ENCODE results near the gene LYPD3. TPM values are rescaled to one million over a fixed set of nuclear protein-coding genes. Genes with fewer than 3 reads are reported as not detected.

The LYPD3 gene
- total RNA-seq, 4 donors from 2014 or later: 185 to 612 (median 483) TPM

DNA sequence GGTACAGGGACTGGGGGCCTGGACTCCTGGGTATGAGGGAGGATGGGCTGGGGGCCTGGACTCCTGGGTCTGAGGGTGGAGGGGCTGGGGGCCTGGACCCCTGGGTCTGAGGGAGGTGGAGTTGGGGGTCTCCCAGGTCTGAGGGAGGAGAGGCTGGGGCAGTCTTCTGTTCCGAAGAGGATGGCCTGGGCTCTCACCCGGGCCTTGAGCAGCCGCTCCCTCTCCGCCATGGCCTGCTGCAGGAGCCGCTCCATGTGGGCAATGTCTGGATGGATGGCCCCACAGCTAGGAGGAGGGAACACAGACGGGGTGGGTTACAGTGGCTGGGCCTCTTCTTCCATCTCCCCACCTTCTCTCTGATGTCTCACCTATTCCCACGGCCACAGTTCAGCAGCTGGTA lies 21.0 kb upstream of the LYPD3 start:
- H3K4me1 ChIP-seq: no peaks in the 10 kb centered on the region
- DNase-seq (ENCODE audit: low spot score in 2 of 2): no peak
- no peaks in the 10 kb centered on the region for H3K27me3 ChIP-seq
- no peak overlapping the region for H3K4me3 ChIP-seq
- H3K9me3 ChIP-seq: no peaks in the 10 kb centered on the region
- H3K36me3 ChIP-seq: peaks cover 9% of the 10 kb centered on the region
- TF ChIP-seq EP300 (IDR thresholded peaks at IDR 0.05) (no peak), POLR2A (IDR thresholded peaks at IDR 0.05) (no peak), POLR2AphosphoS5 (IDR thresholded peaks at IDR 0.05) (no peak)
- TF ChIP-seq, protein P1, sequence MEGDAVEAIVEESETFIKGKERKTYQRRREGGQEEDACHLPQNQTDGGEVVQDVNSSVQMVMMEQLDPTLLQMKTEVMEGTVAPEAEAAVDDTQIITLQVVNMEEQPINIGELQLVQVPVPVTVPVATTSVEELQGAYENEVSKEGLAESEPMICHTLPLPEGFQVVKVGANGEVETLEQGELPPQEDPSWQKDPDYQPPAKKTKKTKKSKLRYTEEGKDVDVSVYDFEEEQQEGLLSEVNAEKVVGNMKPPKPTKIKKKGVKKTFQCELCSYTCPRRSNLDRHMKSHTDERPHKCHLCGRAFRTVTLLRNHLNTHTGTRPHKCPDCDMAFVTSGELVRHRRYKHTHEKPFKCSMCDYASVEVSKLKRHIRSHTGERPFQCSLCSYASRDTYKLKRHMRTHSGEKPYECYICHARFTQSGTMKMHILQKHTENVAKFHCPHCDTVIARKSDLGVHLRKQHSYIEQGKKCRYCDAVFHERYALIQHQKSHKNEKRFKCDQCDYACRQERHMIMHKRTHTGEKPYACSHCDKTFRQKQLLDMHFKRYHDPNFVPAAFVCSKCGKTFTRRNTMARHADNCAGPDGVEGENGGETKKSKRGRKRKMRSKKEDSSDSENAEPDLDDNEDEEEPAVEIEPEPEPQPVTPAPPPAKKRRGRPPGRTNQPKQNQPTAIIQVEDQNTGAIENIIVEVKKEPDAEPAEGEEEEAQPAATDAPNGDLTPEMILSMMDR (IDR thresholded peaks at IDR 0.05): no peak
- H3K27ac ChIP-seq: no peak overlapping the region
- WGBS: 98% methylated on average over 7 of the region's 7 CpGs

DNA sequence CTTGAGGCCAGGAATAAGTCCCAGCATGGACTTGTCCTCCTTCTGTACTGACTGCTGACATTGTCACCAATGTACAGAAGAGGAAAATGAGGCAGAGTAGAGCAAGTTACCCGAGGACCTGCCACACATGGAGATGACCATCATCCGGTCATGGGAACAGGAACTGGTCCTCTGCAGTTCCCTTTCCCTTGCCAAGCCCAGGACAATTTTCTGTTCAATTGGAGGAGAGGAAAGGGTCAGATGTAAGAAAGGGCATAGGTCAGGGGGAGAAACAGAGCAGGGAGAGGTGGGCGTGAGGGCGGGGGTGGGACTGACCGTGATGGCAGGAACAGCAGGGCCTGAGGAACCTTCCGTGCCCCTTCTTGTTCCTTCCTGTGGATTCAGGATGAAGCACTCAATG lies 20.5 kb upstream of the LYPD3 start:
- DNase-seq (ENCODE audit: low spot score in 2 of 2): no peak
- H3K27me3 ChIP-seq: no peaks in the 10 kb centered on the region
- H3K4me3 ChIP-seq: no peak overlapping the region
- H3K9me3 ChIP-seq: no peaks in the 10 kb centered on the region
- WGBS: 75% methylated on average over 6 of the region's 6 CpGs
- H3K36me3 ChIP-seq: peaks cover 9% of the 10 kb centered on the region
- TF ChIP-seq POLR2AphosphoS5 (IDR thresholded peaks at IDR 0.05) (no peak), EP300 (IDR thresholded peaks at IDR 0.05) (no peak), POLR2A (IDR thresholded peaks at IDR 0.05) (no peak)
- TF ChIP-seq, protein P1 (IDR thresholded peaks at IDR 0.05): no peak
- H3K4me1 ChIP-seq: no peaks in the 10 kb centered on the region
- H3K27ac ChIP-seq: no peak overlapping the region

DNA sequence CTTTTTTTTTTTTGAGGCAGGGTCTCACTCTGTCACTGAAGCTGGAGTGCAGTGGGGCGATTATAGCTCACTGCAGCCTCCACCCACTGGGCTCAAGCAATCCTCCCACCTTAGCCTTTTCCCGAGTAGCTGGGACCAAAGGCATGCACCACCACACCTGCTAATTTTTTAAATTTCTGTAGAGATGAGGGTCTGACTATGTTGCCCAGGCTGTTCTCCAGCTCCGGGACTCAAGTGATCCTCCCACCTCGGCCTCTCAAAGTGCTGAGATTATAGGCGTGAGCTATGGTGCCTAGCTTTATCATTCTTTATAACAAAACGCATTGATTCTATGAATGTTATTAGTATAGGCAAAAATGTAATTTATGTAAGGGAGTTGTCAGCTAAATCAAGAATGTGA lies 17.9 kb upstream of the LYPD3 start:
- Histone ChIP-seq H3K4me3 (no peak overlapping the region), H3K9me3 (no peaks in the 10 kb centered on the region), H3K27ac (no peak overlapping the region), H3K27me3 (no peaks in the 10 kb centered on the region), H3K4me1 (no peaks in the 10 kb centered on the region), H3K36me3 (peaks cover 8% of the 10 kb centered on the region)
- WGBS: 92% methylated on average over 6 of the region's 6 CpGs
- no peak for DNase-seq (ENCODE audit: low spot score in 2 of 2)
- TF ChIP-seq EP300 (IDR thresholded peaks at IDR 0.05) (no peak), POLR2A (IDR thresholded peaks at IDR 0.05) (no peak), POLR2AphosphoS5 (IDR thresholded peaks at IDR 0.05) (no peak)
- TF ChIP-seq, protein P1 (IDR thresholded peaks at IDR 0.05): no peak

DNA sequence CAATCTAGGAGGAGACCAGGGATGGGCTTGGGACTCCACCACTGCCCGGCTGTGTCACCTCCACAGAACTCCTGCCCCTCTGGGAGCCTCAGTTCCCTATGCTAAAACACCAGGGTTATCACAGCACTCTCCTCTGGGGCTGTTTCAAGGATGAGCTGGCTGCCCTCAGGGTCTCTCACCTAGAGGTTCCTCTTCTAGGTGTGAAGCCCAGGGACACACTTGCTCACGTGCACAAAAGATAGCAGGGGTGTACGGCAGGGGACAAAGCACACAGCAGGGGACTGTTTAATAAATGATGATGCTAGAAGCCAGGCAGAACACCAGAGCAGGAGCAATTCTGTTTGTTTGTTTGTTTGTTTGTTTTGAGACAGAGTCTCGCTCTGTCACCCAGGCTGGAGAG lies 16.8 kb upstream of the LYPD3 start:
- TF ChIP-seq POLR2AphosphoS5 (IDR thresholded peaks at IDR 0.05) (no peak), EP300 (IDR thresholded peaks at IDR 0.05) (no peak), POLR2A (IDR thresholded peaks at IDR 0.05) (no peak)
- TF ChIP-seq, protein P1 (IDR thresholded peaks at IDR 0.05): no peak
- H3K9me3 ChIP-seq: no peaks in the 10 kb centered on the region
- H3K27me3 ChIP-seq: no peaks in the 10 kb centered on the region
- H3K27ac ChIP-seq: no peak overlapping the region
- 84% methylated on average over 4 of the region's 4 CpGs for WGBS
- peaks cover 13% of the 10 kb centered on the region for H3K36me3 ChIP-seq
- no peaks in the 10 kb centered on the region for H3K4me1 ChIP-seq
- no peak for DNase-seq (ENCODE audit: low spot score in 2 of 2)
- no peak overlapping the region for H3K4me3 ChIP-seq

DNA sequence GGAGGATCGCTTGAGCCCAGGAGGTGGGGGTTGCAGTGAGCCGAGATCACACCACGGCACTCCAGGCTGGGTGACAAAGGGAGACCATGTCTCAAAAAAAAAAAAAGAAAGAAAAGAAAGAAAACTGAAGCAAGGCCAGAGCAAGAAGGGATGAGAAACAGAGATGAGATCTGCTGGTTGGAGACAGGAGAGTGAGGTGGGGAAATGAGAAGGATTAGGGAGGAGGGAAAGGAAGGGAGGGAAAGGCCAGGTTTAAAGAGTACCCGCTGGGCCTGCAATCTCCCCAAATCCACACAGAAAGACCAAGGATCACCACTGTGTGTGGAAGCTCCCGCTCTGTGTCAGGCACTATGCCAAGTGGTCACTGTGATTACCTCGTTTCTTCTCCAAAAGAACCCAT lies 16.3 kb upstream of the LYPD3 start:
- H3K36me3 ChIP-seq: peaks cover 13% of the 10 kb centered on the region

More for the DNA sequence above, 16.3 kb upstream of the LYPD3 start:
- no peak overlapping the region for H3K4me3 ChIP-seq
- H3K4me1 ChIP-seq: no peaks in the 10 kb centered on the region
- TF ChIP-seq EP300 (IDR thresholded peaks at IDR 0.05) (no peak), POLR2A (IDR thresholded peaks at IDR 0.05) (no peak), POLR2AphosphoS5 (IDR thresholded peaks at IDR 0.05) (no peak)
- TF ChIP-seq, protein P1 (IDR thresholded peaks at IDR 0.05): no peak
- H3K27ac ChIP-seq: no peak overlapping the region
- H3K9me3 ChIP-seq: no peaks in the 10 kb centered on the region
- DNase-seq (ENCODE audit: low spot score in 2 of 2): no peak
- H3K27me3 ChIP-seq: no peaks in the 10 kb centered on the region
- WGBS: 82% methylated on average over 6 of the region's 6 CpGs
